ENCODE measurements around the gene SULT4A1.

The SULT4A1 gene

GRCh38 chr22:43844560-43845545, 17.5 kb downstream of the SULT4A1 start:
- in situ Hi-C loops (cut with HindIII; ENCODE audit: low pct_unique_long_range_greater_than_20kb, low sequenced_read_pairs) = no loop called here
- no peak for TF ChIP-seq JUND (IDR thresholded peaks at IDR 0.05; ENCODE audit: low read depth)
- no peak for DNase-seq (ENCODE audit: low read depth in 1 of 2, low spot score in 1 of 2)

- DNase-seq (ENCODE audit: low read depth in 1 of 2, low spot score in 1 of 2) = no peak
- TF ChIP-seq JUND (IDR thresholded peaks at IDR 0.05; ENCODE audit: low read depth) = no peak
- in situ Hi-C loops (cut with HindIII; ENCODE audit: low pct_unique_long_range_greater_than_20kb, low sequenced_read_pairs) = no loop called here
Measured at GRCh38 chr22:43843783-43844530, 18.4 kb downstream of the SULT4A1 start.

- in situ Hi-C loops (cut with HindIII; ENCODE audit: low pct_unique_long_range_greater_than_20kb, low sequenced_read_pairs) = no loop called here
- no peak for DNase-seq (ENCODE audit: low read depth in 1 of 2, low spot score in 1 of 2)
- TF ChIP-seq JUND (IDR thresholded peaks at IDR 0.05; ENCODE audit: low read depth) = no peak
Measured at GRCh38 chr22:43841742-43842141, 20.6 kb downstream of the SULT4A1 start.

GRCh38 chr22:43840851-43841250, 21.5 kb downstream of the SULT4A1 start:
- in situ Hi-C loops (cut with HindIII; ENCODE audit: low pct_unique_long_range_greater_than_20kb, low sequenced_read_pairs) = no loop called here
- TF ChIP-seq JUND (IDR thresholded peaks at IDR 0.05; ENCODE audit: low read depth) = no peak
- no peak for DNase-seq (ENCODE audit: low read depth in 1 of 2, low spot score in 1 of 2)

GRCh38 chr22:43840431-43840830, 21.9 kb downstream of the SULT4A1 start:
- in situ Hi-C loops (cut with HindIII; ENCODE audit: low pct_unique_long_range_greater_than_20kb, low sequenced_read_pairs) = no loop called here
- no peak for TF ChIP-seq JUND (IDR thresholded peaks at IDR 0.05; ENCODE audit: low read depth)
- DNase-seq (ENCODE audit: low read depth in 1 of 2, low spot score in 1 of 2) = no peak

- DNase-seq (ENCODE audit: low read depth in 1 of 2, low spot score in 1 of 2) = no peak
- in situ Hi-C loops (cut with HindIII; ENCODE audit: low pct_unique_long_range_greater_than_20kb, low sequenced_read_pairs) = no loop called here
- no peak for TF ChIP-seq JUND (IDR thresholded peaks at IDR 0.05; ENCODE audit: low read depth)
Measured at GRCh38 chr22:43839781-43840180, 22.5 kb downstream of the SULT4A1 start.

- DNase-seq (ENCODE audit: low read depth in 1 of 2, low spot score in 1 of 2) = no peak
- no peak for TF ChIP-seq JUND (IDR thresholded peaks at IDR 0.05; ENCODE audit: low read depth)
- in situ Hi-C loops (cut with HindIII; ENCODE audit: low pct_unique_long_range_greater_than_20kb, low sequenced_read_pairs) = no loop called here
Measured at GRCh38 chr22:43838571-43839307, 23.6 kb downstream of the SULT4A1 start.

- DNase-seq (ENCODE audit: low read depth in 1 of 2, low spot score in 1 of 2) = no peak
- TF ChIP-seq JUND (IDR thresholded peaks at IDR 0.05; ENCODE audit: low read depth) = no peak
- in situ Hi-C loops (cut with HindIII; ENCODE audit: low pct_unique_long_range_greater_than_20kb, low sequenced_read_pairs) = no loop called here
Measured at GRCh38 chr22:43838161-43838560, 24.2 kb downstream of the SULT4A1 start.

GRCh38 chr22:43837666-43838065, 24.6 kb downstream of the SULT4A1 start:
- no peak for TF ChIP-seq JUND (IDR thresholded peaks at IDR 0.05; ENCODE audit: low read depth)
- in situ Hi-C loops (cut with HindIII; ENCODE audit: low pct_unique_long_range_greater_than_20kb, low sequenced_read_pairs) = no loop called here

GRCh38 chr22:43835736-43836135, 26.6 kb downstream of the SULT4A1 start:
- in situ Hi-C loops (cut with HindIII; ENCODE audit: low pct_unique_long_range_greater_than_20kb, low sequenced_read_pairs) = no loop called here

More at GRCh38 chr22:43837666-43838065, 24.6 kb downstream of the SULT4A1 start:
- no peak for DNase-seq (ENCODE audit: low read depth in 1 of 2, low spot score in 1 of 2)

GRCh38 chr22:43835166-43835565, 27.1 kb downstream of the SULT4A1 start:
- TF ChIP-seq JUND (IDR thresholded peaks at IDR 0.05; ENCODE audit: low read depth) = no peak
- no peak for DNase-seq (ENCODE audit: low read depth in 1 of 2, low spot score in 1 of 2)
- in situ Hi-C loops (cut with HindIII; ENCODE audit: low pct_unique_long_range_greater_than_20kb, low sequenced_read_pairs) = no loop called here

More at GRCh38 chr22:43835736-43836135, 26.6 kb downstream of the SULT4A1 start:
- DNase-seq (ENCODE audit: low read depth in 1 of 2, low spot score in 1 of 2) = no peak
- no peak for TF ChIP-seq JUND (IDR thresholded peaks at IDR 0.05; ENCODE audit: low read depth)

All from T47D (cell line).